ENCODE results near the gene MRPL24. TPM values are rescaled to one million over a fixed set of nuclear protein-coding genes. Genes with fewer than 3 reads are reported as not detected.

MRPL24 gene
- total and polyA plus RNA-seq, 2 of the 13 experiments (the other 11 are each of a cell fraction or from before 2014, with no cell fraction given): 38.1 to 42.9 TPM

DNA sequence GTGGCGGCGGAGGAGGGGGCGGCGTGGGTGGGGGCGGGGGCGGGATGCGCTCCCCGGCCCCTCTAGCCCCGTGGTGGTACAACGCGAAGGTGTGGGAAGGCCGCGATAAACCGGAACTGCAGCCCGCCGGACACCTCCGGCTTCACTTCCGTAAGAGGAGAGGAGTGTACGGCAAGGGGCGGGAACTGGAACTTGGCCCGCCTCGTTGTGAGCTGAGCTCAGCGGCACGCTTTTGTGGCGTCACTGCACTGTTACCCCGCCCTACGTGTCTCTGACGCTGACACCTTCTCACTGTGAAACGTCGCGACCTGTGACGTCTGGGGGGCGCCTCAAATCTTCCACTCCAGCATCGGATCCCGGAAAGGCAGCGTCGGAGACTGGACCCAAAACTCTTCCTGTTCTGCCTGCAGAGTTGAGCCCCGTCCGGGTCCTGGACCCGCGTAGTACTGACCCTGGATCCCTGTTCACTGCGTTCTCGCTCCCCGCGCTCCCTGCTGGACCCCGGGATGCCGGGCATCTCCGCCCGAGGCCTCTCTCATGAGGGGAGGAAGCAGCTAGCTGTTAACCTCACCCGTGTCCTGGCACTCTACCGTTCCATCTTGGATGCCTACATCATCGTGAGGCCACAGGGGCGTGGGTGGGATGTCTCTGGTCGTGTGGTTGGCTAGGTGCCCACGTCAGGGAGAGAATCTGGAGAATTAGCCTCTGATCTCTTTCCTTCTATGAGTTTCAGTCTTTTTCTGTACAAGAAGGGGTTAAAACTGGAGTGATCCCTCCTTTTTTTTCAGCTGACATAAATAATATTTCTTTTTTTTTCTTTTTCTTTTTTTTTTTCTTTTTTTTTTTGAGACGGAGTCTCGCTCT, 12.1 kb downstream of the MRPL24 start, which contains the start of gene ISG20L2 (continued):
- TF ChIP-seq, protein P1, sequence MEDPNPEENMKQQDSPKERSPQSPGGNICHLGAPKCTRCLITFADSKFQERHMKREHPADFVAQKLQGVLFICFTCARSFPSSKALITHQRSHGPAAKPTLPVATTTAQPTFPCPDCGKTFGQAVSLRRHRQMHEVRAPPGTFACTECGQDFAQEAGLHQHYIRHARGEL (CRISPR knock-in tag; IDR thresholded peaks at IDR 0.05): no peak
- TF ChIP-seq GATAD1 (CRISPR knock-in tag; IDR thresholded peaks at IDR 0.05) (peak; percentile 86), MTA3 (CRISPR knock-in tag; IDR thresholded peaks at IDR 0.05) (no peak)

DNA sequence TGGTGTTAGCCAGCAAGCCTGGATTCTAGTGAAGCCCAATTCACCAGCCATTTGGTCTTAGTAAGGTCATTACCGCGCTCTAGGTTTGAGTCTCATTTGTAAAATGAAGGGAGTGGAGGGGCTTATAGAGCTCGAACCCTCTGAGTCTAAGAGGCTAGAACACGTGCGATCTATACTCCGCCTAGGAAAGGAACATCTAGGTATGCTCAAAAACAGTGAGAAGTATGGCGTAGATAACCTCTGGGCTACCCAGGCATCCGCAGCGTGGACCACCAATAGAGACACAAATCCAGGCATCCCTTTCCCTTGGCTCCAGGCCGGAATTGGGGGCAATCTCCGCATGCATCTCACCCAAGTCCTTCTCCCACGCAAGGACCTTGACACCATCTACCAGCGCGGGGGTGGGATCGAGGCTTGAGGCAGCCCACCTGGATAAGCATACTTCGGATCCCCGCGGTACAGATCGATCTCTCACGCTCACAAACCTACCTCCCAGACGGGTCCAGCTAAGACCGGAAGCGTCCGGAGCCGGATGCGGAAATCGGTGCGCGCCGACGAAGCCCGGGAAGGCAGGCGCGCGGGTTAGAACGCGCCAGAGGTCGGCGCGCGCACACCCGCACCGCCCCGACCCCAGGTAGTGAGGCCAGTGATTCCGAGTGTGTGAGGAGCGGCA, 12.8 kb downstream of the MRPL24 start, which contains the start of gene METTL25B:
Gene METTL25B (plus strand): TSS at position 544 of the 673 bp plus-strand sequence. CDS start 636 bp downstream, outside the sequence.
- Histone ChIP-seq H3K36me3 (replicated peaks in 1 of 2; ENCODE audit: control insufficient read depth in 1 of 2, insufficient read depth in 2 of 2, low read length in 2 of 2) (peaks cover 8 to 15% of the 10 kb centered on the region in 2 experiments), H2AFZ (ENCODE audit: low read length) (peak within 1 kb of the TSS; percentile 87), H3K27ac (ENCODE audit: extremely low read length, insufficient read depth, low read length) (peak within 1 kb of the TSS; percentile 79), H4K20me1 (ENCODE audit: insufficient read depth, low read length) (peaks cover 17% of the 10 kb centered on the region), H3K4me3 (replicated peaks in 1 of 3; ENCODE audit: insufficient read depth in 1 of 3, low read depth in 2 of 3, low read length in 3 of 3) (peak within 1 kb of the TSS; percentile 89 to 100 (median 98)), H3K4me2 (ENCODE audit: low read depth, low read length) (peak within 1 kb of the TSS; percentile 97), H3K27me3 (ENCODE audit: control insufficient read depth in 1 of 2, insufficient read depth in 2 of 2, low read length in 2 of 2) (no peaks in the 10 kb centered on the region; a peak in 1 of 5 replicates), H3K79me2 (ENCODE audit: insufficient read depth, low read length) (peaks cover 59% of the 10 kb centered on the region), H3K4me1 (ENCODE audit: insufficient read depth, low read length) (peaks cover 49% of the 10 kb centered on the region), H3K9me3 (ENCODE audit: low read length) (no peaks in the 10 kb centered on the region), H3K9ac (ENCODE audit: insufficient read depth, low read depth, low read length) (peak within 1 kb of the TSS; percentile 89)
- DNase-seq (ENCODE audit: low spot score): peak; percentile 75
- ATAC-seq: peak; percentile 83
- ChIA-PET CTCF (ENCODE audit: low intra/inter-chr PET ratio, low total read pairs) (interaction anchor here (0.6 to 5.7 kb wide), 3 partner anchors 38 to 70 kb away, joined by 3 to 119 read pairs (median 3); no protein-coding TSS in a partner anchor), POLR2A (interaction anchor here (0.7 to 5.7 kb wide), 28 partner anchors 12 to 553 kb away, joined by 3 to 100 read pairs (median 5); partner anchors contain the start of genes CRABP2, HDGF, MEF2D and MRPL24)
- in situ Hi-C loops (cut with HindIII; ENCODE audit: extremely low pct_ligation_motif_present, low pct_unique_long_range_greater_than_20kb) (loop anchor here (5.0 kb wide), 2 partner anchors 39 to 41 kb away; partner anchors contain the start of gene PRCC), intact Hi-C loops (cut with micrococcal nuclease; ENCODE audit: unreplicated experiment) (loop anchor here (2.0 to 10.0 kb wide), 2 partner anchors 21 to 63 kb away; no protein-coding TSS in a partner anchor)
- 0% methylated on average over 14 of the region's 46 CpGs for WGBS (ENCODE audit: low lambda C conversion rate)
- BruUV-seq (replicated peaks): no TSS peak
- FAIRE-seq: no peak
- TF ChIP-seq, protein P2, sequence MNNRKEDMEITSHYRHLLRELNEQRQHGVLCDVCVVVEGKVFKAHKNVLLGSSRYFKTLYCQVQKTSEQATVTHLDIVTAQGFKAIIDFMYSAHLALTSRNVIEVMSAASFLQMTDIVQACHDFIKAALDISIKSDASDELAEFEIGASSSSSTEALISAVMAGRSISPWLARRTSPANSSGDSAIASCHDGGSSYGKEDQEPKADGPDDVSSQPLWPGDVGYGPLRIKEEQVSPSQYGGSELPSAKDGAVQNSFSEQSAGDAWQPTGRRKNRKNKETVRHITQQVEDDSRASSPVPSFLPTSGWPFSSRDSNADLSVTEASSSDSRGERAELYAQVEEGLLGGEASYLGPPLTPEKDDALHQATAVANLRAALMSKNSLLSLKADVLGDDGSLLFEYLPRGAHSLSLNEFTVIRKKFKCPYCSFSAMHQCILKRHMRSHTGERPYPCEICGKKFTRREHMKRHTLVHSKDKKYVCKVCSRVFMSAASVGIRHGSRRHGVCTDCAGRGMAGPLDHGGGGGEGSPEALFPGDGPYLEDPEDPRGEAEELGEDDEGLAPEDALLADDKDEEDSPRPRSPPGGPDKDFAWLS (CRISPR knock-in tag; IDR thresholded peaks at IDR 0.05; ENCODE audit: borderline replicate concordance): no peak
- TF ChIP-seq, protein P3, sequence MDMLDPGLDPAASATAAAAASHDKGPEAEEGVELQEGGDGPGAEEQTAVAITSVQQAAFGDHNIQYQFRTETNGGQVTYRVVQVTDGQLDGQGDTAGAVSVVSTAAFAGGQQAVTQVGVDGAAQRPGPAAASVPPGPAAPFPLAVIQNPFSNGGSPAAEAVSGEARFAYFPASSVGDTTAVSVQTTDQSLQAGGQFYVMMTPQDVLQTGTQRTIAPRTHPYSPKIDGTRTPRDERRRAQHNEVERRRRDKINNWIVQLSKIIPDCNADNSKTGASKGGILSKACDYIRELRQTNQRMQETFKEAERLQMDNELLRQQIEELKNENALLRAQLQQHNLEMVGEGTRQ (IDR thresholded peaks at IDR 0.05; ENCODE audit: low read depth, low read length): no peak
- TF ChIP-seq, protein P3 (CRISPR knock-in tag; IDR thresholded peaks at IDR 0.05; ENCODE audit: borderline replicate concordance): no peak
- TF ChIP-seq SNAPC2 (CRISPR knock-in tag; IDR thresholded peaks at IDR 0.05): no peak
- TF ChIP-seq HOXD1 (CRISPR knock-in tag; IDR thresholded peaks at IDR 0.05): no peak
- no peak; the same call in 1 of the 2 replicates for TF ChIP-seq ZNF138 (CRISPR knock-in tag; IDR thresholded peaks at IDR 0.05; ENCODE audit: low read depth)
- no peak for TF ChIP-seq ZNF557 (CRISPR knock-in tag; IDR thresholded peaks at IDR 0.05)
- TF ChIP-seq CBX2 (IDR thresholded peaks at IDR 0.05; ENCODE audit: low read depth, low read length): no peak
- no peak for TF ChIP-seq CBX2 (CRISPR knock-in tag; IDR thresholded peaks at IDR 0.05; ENCODE audit: low read depth)
- TF ChIP-seq ZNF253 (CRISPR knock-in tag; IDR thresholded peaks at IDR 0.05; ENCODE audit: borderline replicate concordance): no peak
- no peak; the same call in 1 of the 2 replicates for TF ChIP-seq ARNT2 (CRISPR knock-in tag; IDR thresholded peaks at IDR 0.05; ENCODE audit: low read depth)
- no peak for TF ChIP-seq ZNF367 (CRISPR knock-in tag; IDR thresholded peaks at IDR 0.05; ENCODE audit: borderline replicate concordance)
- TF ChIP-seq MAFF (IDR thresholded peaks at IDR 0.05; ENCODE audit: low read depth, low read length): no peak
- peak; percentile 18; the same call in 1 of the 2 replicates for TF ChIP-seq ZFP90 (CRISPR knock-in tag; IDR thresholded peaks at IDR 0.05; ENCODE audit: borderline replicate concordance)

Measured in HepG2 (cell line).